ENCODE data around the gene HEMK1.

GRCh38 chr3:50582083-50582482, 12.8 kb downstream of the HEMK1 start:
- TF ChIP-seq, protein P1, sequence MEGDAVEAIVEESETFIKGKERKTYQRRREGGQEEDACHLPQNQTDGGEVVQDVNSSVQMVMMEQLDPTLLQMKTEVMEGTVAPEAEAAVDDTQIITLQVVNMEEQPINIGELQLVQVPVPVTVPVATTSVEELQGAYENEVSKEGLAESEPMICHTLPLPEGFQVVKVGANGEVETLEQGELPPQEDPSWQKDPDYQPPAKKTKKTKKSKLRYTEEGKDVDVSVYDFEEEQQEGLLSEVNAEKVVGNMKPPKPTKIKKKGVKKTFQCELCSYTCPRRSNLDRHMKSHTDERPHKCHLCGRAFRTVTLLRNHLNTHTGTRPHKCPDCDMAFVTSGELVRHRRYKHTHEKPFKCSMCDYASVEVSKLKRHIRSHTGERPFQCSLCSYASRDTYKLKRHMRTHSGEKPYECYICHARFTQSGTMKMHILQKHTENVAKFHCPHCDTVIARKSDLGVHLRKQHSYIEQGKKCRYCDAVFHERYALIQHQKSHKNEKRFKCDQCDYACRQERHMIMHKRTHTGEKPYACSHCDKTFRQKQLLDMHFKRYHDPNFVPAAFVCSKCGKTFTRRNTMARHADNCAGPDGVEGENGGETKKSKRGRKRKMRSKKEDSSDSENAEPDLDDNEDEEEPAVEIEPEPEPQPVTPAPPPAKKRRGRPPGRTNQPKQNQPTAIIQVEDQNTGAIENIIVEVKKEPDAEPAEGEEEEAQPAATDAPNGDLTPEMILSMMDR (IDR thresholded peaks at IDR 0.05) = no peak
- TF ChIP-seq POLR2A (IDR thresholded peaks at IDR 0.05) = no peak

Measured in upper lobe of left lung (tissue), 4 donors.